HK-2 (cell line): ENCODE data around the gene PCDH9.
"Not testable (repeated sequence)": the region's sequence is repeated elsewhere in the genome, so short reads cannot be mapped to it uniquely, and the experiment has no call there.

Source experiments
- DNase-seq: peaks from one replicate; pipeline ENCODE4 v3.0.0-alpha.2; 2018; ENCODE audit not compliant: unreplicated experiment

The PCDH9 gene

GRCh38 chr13:66661336-66661735 lies 568.8 kb downstream of the PCDH9 start:
- DNase-seq, result no peak

GRCh38 chr13:66660468-66660813 lies 569.7 kb downstream of the PCDH9 start:
- no peak for DNase-seq

GRCh38 chr13:66659701-66660467 lies 570.3 kb downstream of the PCDH9 start:
- DNase-seq, result no peak

GRCh38 chr13:66659286-66659685 lies 570.9 kb downstream of the PCDH9 start:
- no peak for DNase-seq

- DNase-seq, result no peak
Measured at GRCh38 chr13:66657165-66657881, 572.8 kb downstream of the PCDH9 start.

- no peak for DNase-seq
Measured at GRCh38 chr13:66655847-66656454, 574.2 kb downstream of the PCDH9 start.

GRCh38 chr13:66644855-66645460 lies 585.2 kb downstream of the PCDH9 start:
- DNase-seq, result no peak

- no peak for DNase-seq
Measured at GRCh38 chr13:66640231-66640630, 589.9 kb downstream of the PCDH9 start.

- DNase-seq, result no peak
Measured at GRCh38 chr13:66639044-66639443, 591.1 kb downstream of the PCDH9 start.

- DNase-seq, result no peak
Measured at GRCh38 chr13:66635526-66635925, 594.6 kb downstream of the PCDH9 start.

- DNase-seq, result no peak
Measured at GRCh38 chr13:66634384-66634783, 595.8 kb downstream of the PCDH9 start.

- no peak for DNase-seq
Measured at GRCh38 chr13:66627512-66627911, 602.6 kb downstream of the PCDH9 start.

GRCh38 chr13:66624302-66624701 lies 605.8 kb downstream of the PCDH9 start:
- DNase-seq, result no peak

GRCh38 chr13:66623129-66623820 lies 606.9 kb downstream of the PCDH9 start:
- no peak for DNase-seq

GRCh38 chr13:66621906-66622447 lies 608.2 kb downstream of the PCDH9 start:
- not testable (repeated sequence) for DNase-seq

- no peak for DNase-seq
Measured at GRCh38 chr13:66618702-66619101, 611.4 kb downstream of the PCDH9 start.

GRCh38 chr13:66617786-66618185 lies 612.4 kb downstream of the PCDH9 start:
- DNase-seq, result no peak

GRCh38 chr13:66612983-66613382 lies 617.2 kb downstream of the PCDH9 start:
- DNase-seq, result no peak

GRCh38 chr13:66586489-66586888 lies 643.6 kb downstream of the PCDH9 start:
- no peak for DNase-seq

- no peak for DNase-seq
Measured at GRCh38 chr13:66585669-66586203, 644.4 kb downstream of the PCDH9 start.

GRCh38 chr13:66581675-66582074 lies 648.5 kb downstream of the PCDH9 start:
- DNase-seq, result no peak
